Measurements from ENCODE around the gene ARMC5.

The ARMC5 gene

GRCh38 chr16:31507617-31507928 is 48.3 kb downstream of the ARMC5 start:
- DNase-seq (ENCODE audit: extremely low read depth, low read depth): no peak
- peak overlapping the region; percentile 92 for H3K4me3 ChIP-seq (replicated peaks; ENCODE audit: low read depth, low read length)
- TF ChIP-seq, protein P1, sequence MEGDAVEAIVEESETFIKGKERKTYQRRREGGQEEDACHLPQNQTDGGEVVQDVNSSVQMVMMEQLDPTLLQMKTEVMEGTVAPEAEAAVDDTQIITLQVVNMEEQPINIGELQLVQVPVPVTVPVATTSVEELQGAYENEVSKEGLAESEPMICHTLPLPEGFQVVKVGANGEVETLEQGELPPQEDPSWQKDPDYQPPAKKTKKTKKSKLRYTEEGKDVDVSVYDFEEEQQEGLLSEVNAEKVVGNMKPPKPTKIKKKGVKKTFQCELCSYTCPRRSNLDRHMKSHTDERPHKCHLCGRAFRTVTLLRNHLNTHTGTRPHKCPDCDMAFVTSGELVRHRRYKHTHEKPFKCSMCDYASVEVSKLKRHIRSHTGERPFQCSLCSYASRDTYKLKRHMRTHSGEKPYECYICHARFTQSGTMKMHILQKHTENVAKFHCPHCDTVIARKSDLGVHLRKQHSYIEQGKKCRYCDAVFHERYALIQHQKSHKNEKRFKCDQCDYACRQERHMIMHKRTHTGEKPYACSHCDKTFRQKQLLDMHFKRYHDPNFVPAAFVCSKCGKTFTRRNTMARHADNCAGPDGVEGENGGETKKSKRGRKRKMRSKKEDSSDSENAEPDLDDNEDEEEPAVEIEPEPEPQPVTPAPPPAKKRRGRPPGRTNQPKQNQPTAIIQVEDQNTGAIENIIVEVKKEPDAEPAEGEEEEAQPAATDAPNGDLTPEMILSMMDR (IDR thresholded peaks at IDR 0.05; ENCODE audit: low read depth, low read length, missing control alignments): no peak

GRCh38 chr16:31507929-31508705 is 48.8 kb downstream of the ARMC5 start, which contains the start of gene RUSF1:
Gene RUSF1, minus strand, starts transcription at chr16:31508391. Its CDS starts 18 bp downstream, at chr16:31508373.
- TF ChIP-seq, protein P1 (IDR thresholded peaks at IDR 0.05; ENCODE audit: low read depth, low read length, missing control alignments): no peak
- no peak for DNase-seq (ENCODE audit: extremely low read depth, low read depth)
- H3K4me3 ChIP-seq (replicated peaks; ENCODE audit: low read depth, low read length): peak within 1 kb of the TSS; percentile 92

GRCh38 chr16:31508706-31509195 is 49.5 kb downstream of the ARMC5 start:
- DNase-seq (ENCODE audit: extremely low read depth, low read depth): no peak
- H3K4me3 ChIP-seq (replicated peaks; ENCODE audit: low read depth, low read length): peak overlapping the region; percentile 92
- TF ChIP-seq, protein P1 (IDR thresholded peaks at IDR 0.05; ENCODE audit: low read depth, low read length, missing control alignments): no peak

- DNase-seq (ENCODE audit: extremely low read depth, low read depth): no peak
- TF ChIP-seq, protein P1 (IDR thresholded peaks at IDR 0.05; ENCODE audit: low read depth, low read length, missing control alignments): no peak
Measured at GRCh38 chr16:31513126-31513525, 53.8 kb downstream of the ARMC5 start.

DNA sequence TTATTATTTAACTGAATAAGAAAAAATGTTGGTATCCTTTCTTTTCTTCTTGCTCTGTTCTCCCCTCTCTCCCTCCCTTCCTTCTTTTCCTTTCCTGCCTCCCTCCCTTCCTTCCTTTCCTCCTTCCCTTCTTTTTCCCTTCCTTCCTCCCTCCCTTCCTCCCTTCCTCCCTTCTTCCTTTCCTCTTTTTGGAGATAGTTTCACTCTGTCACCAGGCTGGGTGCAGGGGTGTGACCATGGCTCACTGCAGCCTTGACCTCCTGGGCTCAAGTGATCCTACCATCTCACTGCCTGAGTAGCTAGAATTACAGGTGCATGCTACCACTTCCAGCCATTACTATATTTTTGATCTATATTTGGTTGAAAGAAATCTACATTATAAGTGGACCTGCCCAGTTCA is 54.6 kb downstream of the ARMC5 start:
- H3K4me3 ChIP-seq (replicated peaks; ENCODE audit: low read depth, low read length): no peak overlapping the region
- TF ChIP-seq, protein P1 (IDR thresholded peaks at IDR 0.05; ENCODE audit: low read depth, low read length, missing control alignments): no peak
- no peak for DNase-seq (ENCODE audit: extremely low read depth, low read depth)

More at GRCh38 chr16:31513126-31513525, 53.8 kb downstream of the ARMC5 start:
- H3K4me3 ChIP-seq (replicated peaks; ENCODE audit: low read depth, low read length): no peak overlapping the region
